Activated CD4-positive, alpha-beta T cell treated with anti-CD3 and anti-CD28 coated beads, Interleukin-2, amount 50 U/mL, for 16 hours (primary cell): Measurements from ENCODE around the gene NCAPH2.
"Not testable (repeated sequence)": the region's sequence is repeated elsewhere in the genome, so short reads cannot be mapped to it uniquely, and the experiment has no call there.

ENCODE experiments used
- DNase-seq: peaks from one replicate; pipeline ENCODE4 v3.0.0-alpha.2; 2020

The NCAPH2 gene

DNA sequence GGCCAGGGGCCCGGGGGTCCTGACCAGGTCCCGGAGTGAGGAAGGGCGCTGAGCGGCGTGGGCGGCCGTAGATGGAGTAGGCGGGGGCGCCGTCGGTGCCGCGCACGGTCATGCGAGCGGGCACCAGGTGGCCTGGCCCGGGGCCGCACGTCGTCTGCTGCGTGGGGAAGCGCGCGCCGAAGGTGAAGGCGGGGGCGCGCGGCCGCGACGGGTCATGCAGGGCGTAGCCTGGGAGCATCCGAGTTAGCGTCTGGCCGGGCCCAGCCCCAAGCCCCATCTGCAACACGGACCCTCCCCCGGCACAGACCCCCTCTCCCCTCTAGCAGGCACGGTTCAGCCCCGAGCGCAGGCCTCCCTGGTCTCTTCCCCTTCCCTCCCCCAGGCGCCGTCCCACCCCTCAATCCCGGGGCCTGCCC, 23.5 kb downstream of the NCAPH2 start:
- DNase-seq = peak; percentile 78

DNA sequence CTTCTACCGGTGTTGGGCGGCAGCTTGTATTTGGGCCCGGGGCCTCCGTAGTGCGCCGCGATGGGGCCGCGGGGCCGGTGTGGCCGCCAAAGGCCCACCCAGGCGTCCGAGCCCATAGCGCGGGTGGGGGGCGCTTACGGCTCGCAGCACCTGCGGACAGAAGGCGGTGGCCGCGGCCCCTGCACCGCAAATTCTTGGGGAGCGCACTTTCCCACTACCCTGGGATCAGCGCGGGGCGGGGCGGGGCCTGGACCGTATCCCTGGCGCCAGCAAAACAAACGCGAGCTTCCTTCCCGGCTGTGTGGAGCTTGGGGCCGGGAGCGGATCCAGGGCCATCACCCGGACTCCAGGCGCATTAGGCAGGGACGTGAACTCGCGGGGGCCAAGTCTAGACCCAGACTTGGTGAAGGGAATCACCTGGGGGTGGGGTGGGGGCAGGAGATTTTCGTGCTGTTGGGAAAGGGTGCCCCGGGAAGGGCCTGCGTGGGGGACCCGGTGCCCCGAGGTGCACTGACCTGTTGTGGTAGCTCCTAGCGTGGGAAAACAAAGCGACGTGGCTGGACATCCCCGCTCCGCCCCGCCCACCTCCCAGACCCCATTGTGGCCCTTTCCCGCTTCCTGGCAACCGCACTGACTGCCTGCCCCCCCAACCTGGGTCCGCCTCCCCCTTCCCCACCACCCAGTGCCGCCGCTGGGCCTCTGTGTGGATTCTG, 24.1 kb downstream of the NCAPH2 start:
- no peak for DNase-seq

DNA sequence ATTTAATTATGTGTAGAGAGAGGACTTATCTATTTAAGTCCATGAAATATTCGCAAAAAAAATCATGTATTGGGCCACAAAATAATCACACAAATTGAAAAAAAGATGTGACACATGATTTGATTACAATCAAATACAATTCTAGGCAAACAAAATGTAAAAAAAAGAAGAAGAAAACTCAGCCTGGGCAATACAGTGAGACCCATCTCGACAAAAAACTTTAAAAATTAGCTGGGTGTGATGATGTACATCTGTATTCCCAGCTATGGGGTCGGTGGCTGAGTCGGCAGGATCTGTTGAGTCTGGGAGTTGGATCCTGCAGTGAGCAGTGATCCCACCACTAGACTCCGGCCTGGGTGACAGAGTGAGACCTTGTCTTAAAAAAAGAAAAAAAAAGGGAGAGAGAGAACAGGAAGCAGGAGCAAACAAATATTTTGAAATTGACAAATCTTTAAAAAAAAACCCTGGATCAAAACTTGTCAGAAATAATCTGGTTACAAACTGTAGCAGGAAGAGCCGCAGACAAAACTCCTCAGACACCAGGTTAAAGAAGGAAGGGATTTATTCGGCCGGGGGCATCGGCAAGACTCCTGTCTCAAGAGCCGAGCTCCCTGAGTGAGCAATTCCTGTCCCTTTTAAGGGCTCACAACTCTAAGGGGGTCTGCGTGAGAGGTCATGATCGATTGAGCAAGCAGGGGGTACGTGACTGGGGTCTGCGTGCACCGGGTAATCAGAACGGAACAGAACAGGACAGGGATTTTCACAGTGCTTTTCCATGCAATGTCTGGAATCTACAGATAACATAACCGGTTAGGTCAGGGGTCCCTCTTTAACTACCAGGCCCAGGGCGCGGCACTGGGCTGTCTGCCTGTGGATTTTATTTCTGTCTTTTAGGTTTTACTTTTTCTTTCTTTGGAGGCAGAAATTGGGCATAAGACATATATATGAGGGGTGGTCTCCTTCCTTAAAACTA, 25.1 kb downstream of the NCAPH2 start:
- DNase-seq = no peak

DNA sequence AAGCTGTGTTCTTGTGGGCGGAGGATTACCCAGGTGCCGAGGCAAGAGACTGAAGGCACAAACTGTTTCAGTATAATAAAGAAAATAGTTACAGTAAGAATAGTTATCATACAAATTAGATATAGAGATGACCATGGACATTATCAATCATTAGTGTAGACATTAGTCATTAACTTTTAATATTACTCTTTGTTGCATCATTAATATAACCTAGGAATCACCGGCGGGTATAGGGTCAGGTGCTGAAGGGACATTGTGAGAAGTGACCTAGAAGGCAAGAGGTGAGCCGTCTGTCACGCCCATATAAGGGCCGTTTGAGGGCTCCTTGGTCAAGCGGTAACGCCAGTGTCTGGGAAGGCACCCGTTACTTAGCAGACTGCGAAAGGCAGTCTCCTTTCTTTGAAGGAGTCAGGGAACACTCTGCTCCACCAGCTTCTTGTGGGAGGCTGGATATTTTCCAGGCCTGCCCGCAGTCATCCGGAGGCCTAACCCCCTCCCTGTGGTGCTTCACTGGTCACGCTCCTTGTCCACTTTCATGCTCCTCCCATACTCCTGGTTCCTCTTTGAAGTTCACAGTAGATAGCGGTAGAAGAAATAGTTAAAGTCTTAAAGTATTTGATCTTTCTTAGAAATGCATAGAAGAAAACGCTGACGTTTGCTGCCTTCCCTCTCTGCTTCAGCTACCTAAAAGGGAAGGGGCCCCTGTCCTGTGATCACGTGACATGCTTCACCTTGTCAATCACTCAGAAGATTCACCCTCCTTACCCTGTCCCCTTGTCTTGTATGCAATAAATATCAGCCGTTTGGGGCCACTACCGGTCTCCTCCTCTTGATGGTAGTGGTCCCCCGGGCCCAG, 26.1 kb downstream of the NCAPH2 start:
- DNase-seq = not testable (repeated sequence)

DNA sequence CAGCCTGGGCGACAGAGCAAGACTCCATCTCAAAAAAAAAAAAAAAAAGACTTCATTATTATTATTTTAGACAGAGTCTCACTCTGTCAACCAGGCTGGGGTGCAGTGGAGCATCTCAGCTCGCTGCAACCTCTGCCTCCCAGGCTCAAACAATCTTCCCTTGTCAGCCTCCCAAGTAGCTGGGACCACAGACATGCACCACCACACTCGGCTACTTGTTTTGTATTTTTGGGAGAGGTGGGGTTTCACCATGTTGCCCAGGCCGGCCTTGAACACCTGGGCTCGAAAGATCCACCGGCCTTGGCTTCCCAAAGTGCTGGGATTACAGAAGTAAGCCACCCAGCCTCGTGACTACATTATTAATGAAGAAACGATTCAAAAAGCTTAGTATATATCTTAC, 27.1 kb downstream of the NCAPH2 start:
- no peak for DNase-seq

DNA sequence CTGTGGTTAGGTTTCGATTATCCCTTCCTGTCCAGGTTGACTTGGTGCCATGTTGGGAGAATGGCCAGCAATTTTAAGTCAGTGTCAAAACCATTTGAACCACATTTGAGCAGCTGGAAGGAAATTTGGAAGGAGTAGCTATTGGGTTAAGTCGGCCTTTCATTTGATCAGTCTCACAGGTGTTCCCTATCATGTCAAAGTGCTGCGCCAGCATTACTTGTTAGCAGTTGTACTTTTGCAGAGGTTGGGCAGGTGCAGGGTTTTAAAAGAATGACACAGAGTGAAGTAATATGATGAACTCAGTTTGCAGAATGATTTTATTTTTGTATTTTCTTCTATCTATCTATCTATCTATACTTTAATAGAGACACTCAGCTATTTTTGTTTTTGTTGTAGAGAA, 28.2 kb downstream of the NCAPH2 start:
- no peak for DNase-seq

DNA sequence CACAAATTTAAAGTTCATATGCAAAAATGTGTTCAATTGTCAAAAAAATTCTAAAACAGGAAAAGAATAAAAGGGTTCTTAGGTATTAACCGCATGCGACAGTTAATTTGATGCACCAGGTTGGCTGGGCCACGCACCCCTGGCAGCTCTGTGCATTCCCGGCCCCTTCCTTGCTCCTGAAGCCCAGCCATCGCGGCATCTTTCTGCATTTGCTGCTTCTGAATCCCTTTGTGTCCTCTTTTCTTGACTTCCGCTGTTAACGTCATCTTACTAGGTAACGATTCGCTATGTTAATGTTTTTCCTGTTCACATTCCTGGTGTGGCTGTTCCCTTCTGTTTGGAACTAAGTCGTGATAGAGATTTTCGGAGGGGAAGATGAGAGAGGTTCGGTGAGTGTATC, 29.7 kb downstream of the NCAPH2 start:
- no peak for DNase-seq

DNA sequence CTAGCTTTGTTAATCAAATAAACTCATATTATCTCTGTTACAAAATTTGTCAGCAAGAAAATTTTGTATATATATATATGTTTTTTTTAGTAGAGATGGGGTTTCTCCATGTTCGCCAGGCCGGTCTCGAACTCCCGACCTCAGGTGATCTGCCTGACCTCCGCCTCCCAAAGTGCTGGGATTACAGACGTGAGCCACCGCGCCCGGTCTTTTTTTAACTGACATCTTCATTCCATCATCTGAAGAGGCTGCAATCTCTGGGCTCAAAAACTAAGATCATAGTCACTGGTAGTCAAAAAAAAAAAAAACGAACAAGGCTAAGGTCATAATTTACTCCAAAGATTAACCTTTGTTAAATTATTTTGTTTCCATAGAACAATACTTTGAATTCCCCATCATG, 32.4 kb downstream of the NCAPH2 start:
- DNase-seq = no peak

DNA sequence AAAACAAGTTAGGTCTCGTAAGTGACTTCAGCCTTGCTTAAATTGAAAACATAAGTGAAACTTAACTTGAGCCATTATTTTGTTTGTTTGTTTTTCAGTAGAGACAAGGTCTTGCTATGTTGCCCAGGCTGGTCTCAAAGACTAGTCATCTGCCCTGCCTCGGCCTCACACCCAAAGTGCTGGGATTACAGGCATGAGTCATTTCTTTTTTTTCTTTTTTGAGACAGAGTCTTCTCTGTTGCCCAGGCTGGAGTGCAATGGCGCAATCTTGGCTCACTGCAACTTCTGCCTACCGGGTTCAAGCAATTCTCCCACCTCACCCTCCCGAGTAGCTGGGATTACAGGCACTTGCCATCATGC, 33.6 kb downstream of the NCAPH2 start:
- DNase-seq = peak; percentile 90

DNA sequence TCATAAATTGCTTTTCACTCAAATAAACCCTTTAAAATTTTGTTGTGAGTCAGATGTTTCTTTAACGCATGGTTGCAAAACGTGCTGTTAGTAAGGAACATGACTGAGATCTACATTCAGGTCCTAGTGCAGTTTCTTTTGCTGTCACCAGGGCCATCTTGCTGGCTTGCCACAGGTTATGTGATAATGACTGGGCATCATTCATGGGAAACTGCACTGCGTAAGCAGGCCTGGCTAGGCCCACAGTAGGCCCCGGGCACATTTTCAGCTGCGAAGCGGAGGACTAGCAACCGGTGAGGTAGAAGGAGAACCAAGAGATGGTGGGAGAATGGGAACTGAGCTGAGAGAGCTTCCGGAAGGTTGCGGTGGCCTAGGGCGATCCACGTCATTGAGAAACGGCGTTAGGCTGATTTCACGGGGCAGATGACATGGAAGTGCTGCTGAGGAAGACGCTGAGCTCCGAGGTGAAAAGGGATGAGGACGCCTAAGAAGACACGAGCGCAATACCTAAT, 34.4 kb downstream of the NCAPH2 start:
- DNase-seq = peak; percentile 87

DNA sequence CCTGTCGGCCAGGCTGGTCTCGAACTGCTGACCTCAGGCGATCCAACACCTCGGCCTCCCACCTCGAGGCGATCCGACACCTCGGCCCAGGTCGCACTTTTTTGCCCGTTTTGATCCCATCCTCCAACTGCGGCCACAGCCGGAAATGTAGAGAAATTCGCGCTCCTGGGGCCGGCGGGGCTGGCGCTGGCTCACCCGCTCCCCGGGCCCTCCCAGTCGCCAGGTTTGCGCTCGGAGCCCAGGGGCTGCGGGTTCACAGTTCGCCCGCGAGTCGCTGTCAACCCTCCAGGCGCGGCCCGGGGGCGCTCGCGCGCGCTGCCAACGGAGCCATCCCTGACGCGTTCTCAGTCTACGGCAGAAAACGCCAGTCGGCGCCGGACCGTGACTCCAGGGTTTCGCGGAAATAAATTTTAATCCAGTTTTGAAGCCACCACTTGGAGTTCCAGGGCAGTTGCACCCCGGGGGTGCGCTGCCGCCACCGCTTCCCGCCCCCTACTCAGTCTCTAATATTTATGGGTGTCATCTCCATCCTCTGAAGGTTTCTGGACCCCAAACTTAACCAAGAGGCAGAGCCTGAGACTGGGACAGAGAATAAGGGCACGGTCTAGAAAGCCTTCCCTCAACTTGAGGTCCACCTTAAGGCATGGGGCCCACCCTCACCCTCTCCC, 36.2 kb downstream of the NCAPH2 start:
- peak; percentile 90 for DNase-seq

DNA sequence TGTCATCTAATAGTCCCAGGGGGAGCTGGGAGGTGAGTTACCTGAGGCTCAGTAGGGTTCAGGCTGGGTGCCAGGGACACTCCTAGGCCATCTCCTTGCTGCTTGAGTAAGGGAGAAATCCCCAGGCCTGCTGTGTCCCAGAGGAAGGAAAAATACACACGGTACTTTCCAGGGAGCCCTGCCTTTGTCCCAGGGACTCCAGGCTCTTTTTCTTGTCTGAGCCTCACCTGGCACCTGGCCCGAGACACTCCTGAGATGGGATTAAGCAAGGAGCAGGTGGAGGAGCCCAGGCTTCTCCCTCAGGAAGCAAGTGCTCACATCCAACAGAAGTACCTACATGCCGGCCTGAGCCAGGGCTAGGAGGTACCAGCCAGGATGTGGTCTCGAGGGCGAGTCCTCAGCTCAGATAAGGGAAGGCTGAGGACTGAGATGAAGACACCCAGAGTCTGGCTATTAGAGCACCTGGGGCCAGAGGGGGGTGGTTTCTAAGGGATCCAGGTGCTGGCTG, 36.8 kb downstream of the NCAPH2 start:
- DNase-seq = no peak

DNA sequence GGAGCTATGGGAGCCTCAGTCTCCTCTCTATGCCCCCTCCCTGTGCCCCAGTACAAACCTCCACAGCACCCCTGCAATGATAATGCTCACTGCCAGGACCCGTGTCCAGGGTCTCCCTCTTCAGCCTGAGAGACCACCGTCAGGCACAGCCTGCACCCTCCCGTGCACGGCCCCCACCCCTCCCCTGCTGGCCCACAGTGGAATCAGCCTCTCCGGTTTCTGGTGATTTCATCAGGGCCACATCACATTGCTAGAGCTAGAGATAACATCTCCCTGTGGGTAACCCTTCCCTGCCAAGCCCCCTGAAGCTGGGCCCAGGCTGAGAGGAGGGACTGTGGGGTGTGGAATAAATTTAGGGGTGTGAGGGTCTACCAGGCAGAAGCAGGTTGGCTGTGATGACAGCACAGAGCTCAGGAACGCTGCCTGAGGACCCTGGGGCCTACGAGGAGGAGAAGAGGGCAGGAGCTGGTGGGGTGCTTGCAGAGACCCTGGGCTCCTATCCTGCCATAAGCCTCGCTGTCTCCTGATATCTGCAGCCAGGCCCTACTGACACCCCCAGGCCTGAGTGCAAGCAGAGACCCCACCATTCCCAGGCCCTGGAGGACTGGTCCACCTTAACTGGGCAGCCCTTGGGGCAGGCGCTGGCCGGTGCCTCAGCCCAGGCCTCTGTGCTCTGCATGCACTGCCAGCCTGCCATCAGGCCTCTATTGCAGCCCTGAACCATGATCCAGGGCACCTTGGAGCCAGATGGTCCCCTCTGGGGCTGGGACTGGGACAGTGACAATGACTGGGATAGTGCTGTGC, 37.7 kb downstream of the NCAPH2 start, which contains the start of gene KLHDC7B:
Gene KLHDC7B (plus strand): TSS at position 378 of the 804 bp plus-strand sequence. CDS start 345 bp downstream, at position 723.
- DNase-seq = no peak

DNA sequence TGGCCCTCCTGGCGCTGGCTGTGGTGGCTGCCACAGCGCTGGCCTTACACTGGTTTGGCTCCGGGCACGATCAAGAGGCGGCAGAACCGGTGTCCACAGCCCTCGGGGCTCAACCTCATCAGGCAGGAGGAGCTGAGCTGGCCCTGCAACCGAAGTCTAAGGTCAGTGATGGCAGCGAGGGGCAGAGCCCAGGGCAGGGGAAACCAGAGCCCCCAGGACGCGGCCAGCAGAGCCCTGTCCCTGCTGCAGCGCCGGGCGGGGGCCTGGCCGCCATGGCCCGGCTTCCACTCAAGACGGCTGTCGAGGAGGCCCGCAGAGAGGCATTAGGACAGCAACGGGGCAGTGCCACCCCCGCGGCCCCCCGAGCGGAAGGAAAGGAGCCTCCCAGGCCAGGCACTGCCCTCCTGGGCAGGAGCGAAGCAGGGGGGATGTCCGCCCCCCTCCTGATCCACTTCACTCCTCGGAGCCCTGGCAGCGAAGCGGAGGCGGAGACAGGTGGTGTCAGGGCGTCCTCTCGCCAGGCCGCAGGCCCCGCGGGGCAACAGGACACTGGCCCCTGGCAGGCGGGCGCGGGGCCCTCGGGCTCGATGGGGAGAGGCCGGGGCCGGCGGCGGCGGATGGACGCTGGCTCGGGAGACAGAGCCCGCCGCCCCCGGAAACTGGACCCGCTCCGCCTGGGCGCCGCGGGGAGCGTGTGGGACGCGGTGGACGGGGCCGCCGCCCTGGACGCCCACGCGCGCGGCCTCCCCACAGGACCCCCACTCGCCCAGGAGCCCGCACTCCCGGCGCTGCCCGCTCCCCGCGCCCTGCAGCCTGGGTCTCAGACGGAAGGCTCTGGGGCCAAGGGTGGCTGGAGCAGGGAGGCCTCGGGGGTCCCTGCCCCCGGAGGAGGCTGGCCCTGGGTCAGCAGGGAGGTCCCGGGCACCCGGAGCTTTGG, 38.6 kb downstream of the NCAPH2 start:
- no peak for DNase-seq

DNA sequence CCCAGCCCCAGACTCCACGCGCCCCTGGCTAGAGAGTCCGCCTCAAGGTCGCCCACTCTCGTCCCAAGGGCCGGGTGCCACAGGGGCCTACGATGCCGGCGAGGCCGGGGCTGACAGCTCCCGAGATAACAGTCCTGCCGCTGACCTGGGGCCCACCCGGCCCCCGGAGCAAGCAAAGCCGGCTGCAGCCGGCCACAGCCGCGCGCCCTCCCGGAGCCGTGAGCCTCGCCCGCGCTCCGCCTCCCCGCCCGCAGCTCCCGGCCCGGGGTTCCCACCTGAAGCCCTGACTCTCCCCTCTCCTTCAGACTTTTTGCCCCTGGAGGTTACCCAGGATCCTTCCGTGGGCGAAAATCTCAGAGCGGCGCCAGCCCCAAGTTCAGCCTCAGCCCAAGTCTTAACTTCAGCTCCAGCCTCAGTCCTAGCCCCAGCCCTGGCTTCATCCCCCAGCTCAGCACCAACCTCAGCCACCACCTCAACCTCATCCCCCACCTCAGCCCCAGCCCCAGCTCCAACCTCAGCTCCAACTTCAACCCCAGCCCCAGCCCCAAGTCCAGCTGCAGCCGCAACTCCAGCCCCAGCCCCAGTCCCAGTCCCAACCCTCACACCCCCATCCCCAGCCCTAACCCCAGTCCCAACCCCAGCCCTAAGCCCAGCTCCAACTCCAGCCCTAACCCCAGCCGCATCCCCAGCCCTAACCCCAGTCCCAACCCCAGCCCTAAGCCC, 39.4 kb downstream of the NCAPH2 start:
- no peak for DNase-seq

DNA sequence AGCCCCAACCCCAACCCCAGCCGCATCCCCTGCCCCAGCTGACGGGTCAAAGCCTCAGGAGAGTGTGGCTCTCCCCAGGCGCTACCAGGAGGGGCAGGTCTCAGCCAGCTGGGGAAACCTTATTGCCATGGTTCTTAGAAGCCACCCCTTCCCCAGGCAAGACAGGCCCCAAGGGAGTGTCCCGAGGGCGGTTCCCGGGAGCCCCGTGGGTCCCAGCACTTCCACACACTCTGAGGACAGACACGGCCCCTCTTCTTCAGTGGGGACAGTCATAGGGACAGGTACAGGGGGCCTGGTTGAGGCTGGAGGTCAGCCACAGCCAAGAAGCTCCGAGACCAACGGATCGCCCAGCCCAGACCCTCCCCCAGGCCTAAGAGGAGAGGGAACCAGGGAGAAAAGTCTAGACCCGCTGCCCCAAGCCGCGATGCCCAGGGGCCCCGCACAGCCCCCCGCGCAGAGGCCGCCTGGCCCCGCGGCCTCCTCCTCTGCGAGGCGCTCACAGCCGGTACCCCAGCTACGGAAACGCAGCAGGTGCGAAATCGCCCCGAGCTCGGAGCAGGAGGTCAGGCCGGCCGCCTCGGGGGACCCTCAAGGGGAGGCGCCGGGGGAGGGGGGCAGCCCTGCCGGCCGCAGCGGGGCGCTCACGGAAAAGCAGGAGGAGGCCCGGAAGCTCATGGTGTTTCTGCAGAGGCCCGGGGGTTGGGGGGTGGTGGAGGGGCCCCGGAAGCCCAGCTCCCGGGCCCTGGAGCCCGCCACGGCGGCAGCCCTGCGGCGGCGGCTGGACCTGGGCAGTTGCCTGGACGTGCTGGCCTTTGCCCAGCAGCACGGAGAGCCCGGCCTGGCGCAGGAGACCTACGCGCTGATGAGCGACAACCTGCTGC, 40.3 kb downstream of the NCAPH2 start:
- DNase-seq = no peak

DNA sequence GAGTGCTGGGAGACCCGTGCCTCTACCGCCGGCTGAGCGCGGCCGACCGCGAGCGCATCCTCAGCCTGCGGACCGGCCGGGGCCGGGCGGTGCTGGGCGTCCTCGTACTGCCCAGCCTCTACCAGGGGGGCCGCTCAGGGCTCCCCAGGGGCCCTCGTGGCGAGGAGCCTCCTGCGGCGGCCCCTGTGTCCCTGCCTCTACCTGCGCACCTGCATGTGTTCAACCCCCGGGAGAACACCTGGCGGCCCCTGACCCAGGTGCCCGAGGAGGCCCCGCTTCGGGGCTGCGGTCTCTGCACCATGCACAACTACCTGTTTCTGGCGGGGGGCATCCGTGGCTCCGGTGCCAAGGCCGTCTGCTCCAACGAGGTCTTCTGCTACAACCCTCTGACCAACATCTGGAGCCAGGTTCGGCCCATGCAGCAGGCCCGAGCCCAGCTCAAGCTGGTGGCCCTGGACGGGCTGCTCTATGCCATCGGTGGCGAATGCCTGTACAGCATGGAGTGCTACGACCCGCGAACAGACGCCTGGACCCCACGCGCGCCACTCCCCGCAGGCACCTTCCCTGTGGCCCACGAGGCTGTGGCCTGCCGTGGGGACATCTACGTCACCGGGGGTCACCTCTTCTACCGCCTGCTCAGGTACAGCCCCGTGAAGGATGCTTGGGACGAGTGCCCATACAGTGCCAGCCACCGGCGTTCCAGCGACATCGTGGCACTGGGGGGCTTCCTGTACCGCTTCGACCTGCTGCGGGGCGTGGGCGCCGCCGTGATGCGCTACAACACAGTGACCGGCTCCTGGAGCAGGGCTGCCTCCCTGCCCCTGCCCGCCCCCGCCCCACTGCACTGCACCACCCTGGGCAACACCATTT, 41.1 kb downstream of the NCAPH2 start:
- no peak for DNase-seq
